Cardiac muscle cell (in vitro differentiated cells and primary cell): ENCODE data around the gene ABCA4. TPM values are rescaled to one million over a fixed set of nuclear protein-coding genes. Genes with fewer than 3 reads are reported as not detected.

Experiments
- DNase-seq, 2 donors: peaks; one replicate each; pipeline versions ENCODE4 v3.0.0 to v3.0.0-alpha.2; 2010 to 2017; ENCODE audit warnings: low read depth in 1 of 2, low spot score in 1 of 2
- H3K27ac ChIP-seq: fragments of 200-600 bp; sonication (generic); 2 replicates; pipeline ENCODE4 v1.5.1; 2016
- H3K27me3 ChIP-seq: fragments of 200-600 bp; sonication (generic); 2 replicates; pipeline ENCODE4 v1.6.0; 2016; ENCODE audit warnings: control low read depth
- H3K36me3 ChIP-seq: fragments of 200-600 bp; sonication (generic); 2 replicates; pipeline ENCODE4 v1.5.1; 2016; ENCODE audit warnings: control low read depth
- H3K4me1 ChIP-seq: fragments of 200-600 bp; sonication (generic); 2 replicates; pipeline ENCODE4 v1.8.1; 2017; ENCODE audit warnings: low read depth, mild to moderate bottlenecking, mixed run types
- H3K4me3 ChIP-seq: fragments of 200-600 bp; sonication (generic); 2 replicates; pipeline ENCODE4 v1.5.1; 2016; ENCODE audit warnings: mild to moderate bottlenecking
- H3K9me3 ChIP-seq: fragments of 200-600 bp; sonication (generic); 2 replicates; pipeline ENCODE4 v1.5.1; 2017; ENCODE audit warnings: low read depth, mild to moderate bottlenecking, control low read depth
- CTCF ChIP-seq: IDR thresholded peaks from 2 replicates; pipeline ENCODE4 v1.5.1; 2012; ENCODE audit warnings: low read depth, mild to moderate bottlenecking, low read length
- polyA plus RNA-seq: library from polyadenylated mRNA; unstranded; fragments of >200 nt; fragmentation: Nextera tagmentation; extraction: Ambion mirVana; gene quantifications from 2 replicates; pipeline ENCODE4 v1.2.1, GENCODE V29; 2016
- total RNA-seq: library from RNA; depleted of rRNA; stranded (reverse); fragments of >200 nt; gene quantifications from 2 replicates; pipeline ENCODE4 v1.2.3, GENCODE V29; 2016

ABCA4 gene
- total and polyA plus RNA-seq, 2 experiments from 2014 or later = 0.15 TPM; not detected in 1

DNA sequence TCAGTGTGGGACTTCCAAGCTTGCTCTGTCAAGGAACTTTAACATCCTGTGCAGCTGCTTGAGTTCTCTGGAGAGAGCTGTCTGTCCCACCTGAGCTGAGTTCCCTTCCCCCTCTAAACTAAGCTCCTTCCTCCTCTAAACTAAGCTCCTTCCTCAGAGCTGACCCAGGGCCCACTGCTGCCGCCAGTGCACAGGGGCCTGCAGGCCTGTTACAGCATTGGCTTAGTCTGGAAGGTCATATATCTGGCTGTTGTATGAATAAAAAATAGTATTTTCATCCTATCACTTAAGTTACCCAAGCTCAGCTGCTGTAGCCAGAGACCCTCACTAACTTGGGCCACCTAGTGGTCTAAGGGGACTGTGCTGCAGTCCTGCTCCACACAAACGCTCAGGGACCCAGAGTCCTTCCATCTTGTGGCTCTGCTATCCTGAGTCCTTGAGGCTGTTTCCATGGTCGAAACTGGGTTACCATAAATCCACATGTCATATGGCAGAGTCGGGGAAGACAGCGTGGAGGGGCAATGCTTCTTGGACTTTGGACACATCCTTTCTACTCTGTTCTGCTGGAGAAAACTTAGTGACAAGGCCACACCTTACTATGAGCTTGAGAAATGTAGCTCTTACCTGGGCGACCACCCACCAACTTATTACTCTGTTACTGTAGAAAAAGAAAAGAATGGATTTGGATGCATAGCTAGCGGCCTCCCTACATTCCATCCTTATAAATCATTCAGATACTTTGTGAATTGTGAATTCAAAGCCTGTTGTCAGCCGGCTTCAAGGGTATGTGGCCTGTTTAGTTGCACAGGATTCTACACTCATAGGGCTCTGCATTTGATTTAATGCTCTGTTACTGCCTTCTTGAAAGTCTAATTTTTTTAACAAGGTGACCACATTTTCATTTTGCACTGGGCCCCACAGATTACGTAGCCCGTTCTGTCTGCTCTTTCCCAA is 140.4 kb downstream of the ABCA4 start:
- DNase-seq = peak; percentile 21 to 25
- Histone ChIP-seq H3K4me3 (no peak overlapping the region), H3K36me3 (no peaks in the 10 kb centered on the region), H3K9me3 (no peaks in the 10 kb centered on the region), H3K27me3 (no peaks in the 10 kb centered on the region), H3K4me1 (no peaks in the 10 kb centered on the region), H3K27ac (no peak overlapping the region)
- peak; percentile 32 for TF ChIP-seq CTCF

DNA sequence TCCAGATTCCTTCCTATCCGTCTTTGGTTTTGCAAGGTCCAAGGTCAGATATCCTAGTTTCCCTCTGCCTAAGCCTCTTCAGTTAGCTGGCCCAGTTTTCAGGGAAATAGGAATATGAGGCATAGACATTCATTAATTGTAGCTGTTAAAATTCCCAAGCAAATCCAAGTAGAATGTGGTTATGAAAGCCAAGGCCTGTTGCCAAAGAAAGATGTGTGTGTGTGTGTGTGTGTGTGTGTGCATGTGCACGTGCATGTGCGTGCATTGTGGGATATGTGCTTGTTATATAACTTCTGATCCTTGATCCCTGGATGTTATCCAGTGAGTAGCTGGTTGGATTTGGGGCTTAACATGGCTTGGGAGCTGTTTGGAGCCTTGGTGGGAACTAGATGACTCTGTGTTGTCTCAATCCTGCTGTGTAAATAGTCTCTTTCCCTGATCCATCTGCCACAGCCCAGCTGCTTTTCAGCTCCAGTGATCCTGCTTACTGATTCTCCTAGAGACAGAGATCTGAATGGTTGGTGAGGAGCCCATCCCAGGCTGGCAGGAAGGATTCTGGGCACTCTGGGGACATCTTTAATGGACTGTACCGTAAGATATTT is 141.1 kb downstream of the ABCA4 start:
- no peaks in the 10 kb centered on the region for H3K36me3 ChIP-seq
- no peaks in the 10 kb centered on the region for H3K9me3 ChIP-seq
- no peaks in the 10 kb centered on the region for H3K27me3 ChIP-seq
- H3K27ac ChIP-seq = no peak overlapping the region
- TF ChIP-seq CTCF = no peak
- peak in 1 of 2 donors; percentile 75 for DNase-seq
- H3K4me3 ChIP-seq = no peak overlapping the region
- H3K4me1 ChIP-seq = no peaks in the 10 kb centered on the region

- H3K4me3 ChIP-seq = no peak overlapping the region
- DNase-seq = no peak
- no peak for TF ChIP-seq CTCF
- no peak overlapping the region for H3K27ac ChIP-seq
- no peaks in the 10 kb centered on the region for H3K4me1 ChIP-seq
- H3K36me3 ChIP-seq = no peaks in the 10 kb centered on the region
- H3K27me3 ChIP-seq = no peaks in the 10 kb centered on the region
- H3K9me3 ChIP-seq = no peaks in the 10 kb centered on the region
Measured at GRCh38 chr1:93979040-93979717, 141.8 kb downstream of the ABCA4 start.

- Histone ChIP-seq H3K9me3 (no peaks in the 10 kb centered on the region), H3K36me3 (no peaks in the 10 kb centered on the region), H3K27ac (no peak overlapping the region), H3K4me3 (no peak overlapping the region), H3K27me3 (no peaks in the 10 kb centered on the region), H3K4me1 (no peaks in the 10 kb centered on the region)
- TF ChIP-seq CTCF = no peak
- DNase-seq = peak in 1 of 2 donors; percentile 46
Measured at GRCh38 chr1:93977598-93977945, 143.4 kb downstream of the ABCA4 start.

DNA sequence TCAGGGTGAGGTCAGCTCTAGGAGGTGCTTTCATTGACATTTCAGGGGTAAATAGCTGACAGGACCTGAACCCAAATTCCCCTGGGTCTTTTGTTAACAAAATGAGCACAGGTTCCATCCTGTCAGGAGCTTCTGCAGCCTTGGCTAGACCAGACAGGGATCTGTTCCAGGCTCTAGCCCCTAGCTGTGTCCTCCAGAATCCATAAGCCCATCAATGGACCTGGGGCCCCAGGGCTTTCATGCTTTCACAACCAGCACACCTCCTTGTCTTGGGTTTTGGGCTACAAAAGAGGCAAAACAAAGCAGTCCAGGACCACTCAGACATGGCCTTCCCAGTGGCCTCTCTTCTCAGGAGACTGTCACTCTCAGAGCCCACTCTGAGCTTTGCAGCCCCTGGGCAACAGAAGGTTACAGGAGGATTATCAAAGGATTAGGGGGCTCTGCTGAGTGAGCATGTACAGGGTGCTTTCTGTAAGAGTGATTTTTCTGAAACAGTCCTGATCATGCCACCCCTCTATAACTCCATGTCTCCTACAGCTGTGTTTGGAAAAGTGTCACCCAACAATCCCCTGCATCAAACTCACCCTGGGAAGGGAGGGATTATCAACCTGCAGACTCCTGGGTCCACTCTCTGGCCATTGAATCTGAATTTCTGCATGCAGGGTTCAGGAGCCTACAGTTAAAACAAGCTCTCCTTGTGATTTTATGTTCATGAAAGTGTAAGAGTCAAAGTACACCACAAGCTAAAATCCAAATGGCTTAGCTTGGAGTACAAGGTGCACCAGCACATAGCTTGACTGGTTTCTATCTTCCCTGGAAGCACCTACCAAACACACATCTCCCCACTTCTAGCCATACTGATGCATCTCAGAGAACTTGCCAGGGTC is 144.0 kb downstream of the ABCA4 start:
- Histone ChIP-seq H3K27ac (no peak overlapping the region), H3K4me3 (no peak overlapping the region), H3K4me1 (no peaks in the 10 kb centered on the region), H3K9me3 (no peaks in the 10 kb centered on the region), H3K36me3 (no peaks in the 10 kb centered on the region), H3K27me3 (no peaks in the 10 kb centered on the region)
- no peak for TF ChIP-seq CTCF
- DNase-seq = no peak
